Gastrocnemius medialis (tissue), 4 donors: ENCODE data around the gene MRAP2. TPM values are rescaled to one million over a fixed set of nuclear protein-coding genes. Genes with fewer than 3 reads are reported as not detected.

Source experiments
- ATAC-seq, 2 donors: fragments of 150-250 bp; one replicate each; pipeline ENCODE4 v1.9.1; 2016
- DNase-seq, 2 donors: peaks; one replicate each; pipeline ENCODE4 v3.0.0-alpha.2; 2019
- H3K27ac ChIP-seq, 4 donors: fragments of 200-600 bp; sonication (generic); 1 replicate in 1 of 4; 2 replicates in 3 of 4; pipeline ENCODE4 v1.5.1; 2016 to 2018; ENCODE audit warnings: mild to moderate bottlenecking in 2 of 4, moderate library complexity in 1 of 4
- H3K27me3 ChIP-seq, 3 donors: fragments of 200-600 bp; sonication (generic) in 2 of 3; 1 replicate in 1 of 3; 2 replicates in 2 of 3; pipeline versions ENCODE4 v1.5.1 to v1.6.0; 2016 to 2019; ENCODE audit warnings: mild to moderate bottlenecking in 1 of 3, moderate library complexity in 1 of 3
- H3K36me3 ChIP-seq, 2 donors: fragments of 200-600 bp; sonication (generic) in 1 of 2; one replicate each; pipeline ENCODE4 v1.5.1; 2017 to 2018
- H3K4me1 ChIP-seq, 2 donors: fragments of 200-600 bp; sonication (generic) in 1 of 2; one replicate each; pipeline ENCODE4 v1.5.1; 2016 to 2017; ENCODE audit warnings: mild to moderate bottlenecking in 2 of 2
- H3K4me3 ChIP-seq, 4 donors: fragments of 200-600 bp; sonication (generic) in 3 of 4; 1 replicate in 1 of 4; 2 replicates in 3 of 4; pipeline ENCODE4 v1.5.1; 2016 to 2019; ENCODE audit warnings: mild to moderate bottlenecking in 2 of 4
- H3K9me3 ChIP-seq, 3 donors: fragments of 200-600 bp; sonication (generic) in 2 of 3; 1 replicate in 1 of 3; 2 replicates in 2 of 3; pipeline ENCODE4 v1.5.1; 2016 to 2019
- POLR2A ChIP-seq, 2 donors: fragments of 450-650 bp; IDR thresholded peaks; one replicate each; pipeline ENCODE4 v1.6.1; 2017; ENCODE audit warnings: antibody characterized with exemption in 2 of 2, mild to moderate bottlenecking in 2 of 2, moderate library complexity in 2 of 2
- in situ Hi-C, 4 donors: fragments of 200-750 bp; cut with MboI; loops; one replicate each; pipeline versions ENCODE4 v1.15.0 to v1.8.0; 2017; ENCODE audit warnings: low sequenced_read_pairs in 4 of 4
- intact Hi-C: fragments of 100-400 bp; cut with DNase I; formaldehyde crosslinking; loops from one replicate; pipeline ENCODE4 v1.15.1; 2023; ENCODE audit warnings: low total_unique reads
- total RNA-seq, 4 donors: library from RNA; depleted of rRNA; stranded (reverse); fragments of >200 nt; gene quantifications; one replicate each; pipeline versions ENCODE4 v1.1.0 to v1.2.3, GENCODE V29; 2016
- TF ChIP-seq, protein P1 (sequence below), 5 experiments: fragments of 450-650 bp in 3 of 5; fragments of 200-600 bp in 2 of 5; sonication (generic) in 2 of 5; IDR thresholded peaks in 4 of 5; conservative IDR thresholded peaks in 1 of 5; 1 replicate in 4 of 5; 2 replicates in 1 of 5; pipeline ENCODE4 v1.5.1; 2016 to 2019; ENCODE audit warnings: antibody characterized with exemption in 5 of 5, mild to moderate bottlenecking in 3 of 5, moderate library complexity in 3 of 5

The MRAP2 gene
- total RNA-seq, 4 donors from 2014 or later = 0.29 TPM; not detected in 3

DNA sequence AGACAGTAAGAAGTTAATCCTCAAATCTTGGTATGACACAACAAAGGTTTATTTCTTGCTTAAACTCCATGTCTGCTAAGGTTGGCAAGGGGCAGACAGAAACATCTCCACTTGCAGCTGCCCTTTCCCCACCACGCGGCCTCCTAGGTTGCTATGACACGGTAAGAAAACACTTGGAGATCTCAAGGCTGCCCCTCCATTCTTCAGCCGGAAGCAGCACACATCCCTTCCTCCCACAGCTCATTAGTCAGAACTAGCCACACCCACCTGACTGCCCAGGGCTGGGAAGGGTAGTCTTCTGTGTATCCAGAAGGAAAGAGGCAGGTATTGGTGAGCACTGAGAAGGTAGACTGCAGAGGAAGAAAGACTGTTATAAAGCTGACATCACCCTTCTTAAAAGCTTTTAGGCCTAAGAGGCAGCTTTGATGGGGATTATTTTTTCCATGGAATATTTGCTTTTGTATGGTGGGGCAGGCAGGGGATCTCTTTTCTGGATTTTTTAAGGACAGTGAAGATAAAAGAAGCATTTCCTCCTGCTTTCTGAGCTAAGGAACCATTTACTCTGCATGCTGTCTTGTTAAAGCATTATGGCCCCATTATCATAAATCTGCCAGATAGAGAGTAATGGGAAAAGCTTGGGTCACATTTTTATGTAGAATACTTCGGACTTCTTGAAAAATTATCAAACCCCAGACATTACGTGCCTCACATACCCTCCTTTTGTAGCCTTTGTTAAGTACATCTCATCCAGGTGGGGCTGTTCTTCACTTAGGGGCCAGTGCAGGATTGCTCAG lies 41.6 kb downstream of the MRAP2 start:
- no peak overlapping the region for H3K4me3 ChIP-seq
- no peaks in the 10 kb centered on the region for H3K36me3 ChIP-seq
- no peak for DNase-seq
- no peak for TF ChIP-seq POLR2A (IDR thresholded peaks at IDR 0.05)
- TF ChIP-seq, protein P1, sequence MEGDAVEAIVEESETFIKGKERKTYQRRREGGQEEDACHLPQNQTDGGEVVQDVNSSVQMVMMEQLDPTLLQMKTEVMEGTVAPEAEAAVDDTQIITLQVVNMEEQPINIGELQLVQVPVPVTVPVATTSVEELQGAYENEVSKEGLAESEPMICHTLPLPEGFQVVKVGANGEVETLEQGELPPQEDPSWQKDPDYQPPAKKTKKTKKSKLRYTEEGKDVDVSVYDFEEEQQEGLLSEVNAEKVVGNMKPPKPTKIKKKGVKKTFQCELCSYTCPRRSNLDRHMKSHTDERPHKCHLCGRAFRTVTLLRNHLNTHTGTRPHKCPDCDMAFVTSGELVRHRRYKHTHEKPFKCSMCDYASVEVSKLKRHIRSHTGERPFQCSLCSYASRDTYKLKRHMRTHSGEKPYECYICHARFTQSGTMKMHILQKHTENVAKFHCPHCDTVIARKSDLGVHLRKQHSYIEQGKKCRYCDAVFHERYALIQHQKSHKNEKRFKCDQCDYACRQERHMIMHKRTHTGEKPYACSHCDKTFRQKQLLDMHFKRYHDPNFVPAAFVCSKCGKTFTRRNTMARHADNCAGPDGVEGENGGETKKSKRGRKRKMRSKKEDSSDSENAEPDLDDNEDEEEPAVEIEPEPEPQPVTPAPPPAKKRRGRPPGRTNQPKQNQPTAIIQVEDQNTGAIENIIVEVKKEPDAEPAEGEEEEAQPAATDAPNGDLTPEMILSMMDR (IDR thresholded peaks at IDR 0.05 in 4 of 5, conservative IDR thresholded peaks at IDR 0.05 in 1 of 5) = no peak
- no peaks in the 10 kb centered on the region for H3K4me1 ChIP-seq
- in situ Hi-C loops (no loop called here), intact Hi-C loops (no loop called here)
- H3K27ac ChIP-seq = no peak overlapping the region
- H3K27me3 ChIP-seq = no peaks in the 10 kb centered on the region
- H3K9me3 ChIP-seq = no peaks in the 10 kb centered on the region
- ATAC-seq = no peak

DNA sequence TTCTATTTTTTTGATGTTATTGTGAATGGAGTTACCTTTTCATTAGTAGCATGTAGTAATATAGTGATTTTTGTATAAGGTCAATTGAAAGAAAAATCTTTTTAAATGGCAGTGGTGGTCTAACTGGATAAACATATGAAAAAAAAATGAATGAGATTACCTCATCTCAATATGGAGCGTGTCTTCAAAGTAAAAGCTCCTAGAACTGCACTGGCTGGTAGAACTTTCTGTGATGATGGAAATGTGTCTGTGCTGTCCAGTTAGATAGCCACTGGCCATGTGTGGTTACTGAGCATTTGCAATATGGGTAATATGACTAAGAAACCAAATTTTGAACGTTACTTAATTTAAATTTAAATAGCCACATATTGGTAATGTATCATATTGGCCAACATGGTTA lies 44.1 kb downstream of the MRAP2 start:
- H3K27ac ChIP-seq = no peak overlapping the region
- intact Hi-C loops = no loop called here
- in situ Hi-C loops = no loop called here
- ATAC-seq (no peak), DNase-seq (no peak)
- H3K27me3 ChIP-seq = no peaks in the 10 kb centered on the region
- no peak overlapping the region for H3K4me3 ChIP-seq
- TF ChIP-seq POLR2A (IDR thresholded peaks at IDR 0.05) = no peak
- TF ChIP-seq, protein P1 (IDR thresholded peaks at IDR 0.05 in 4 of 5, conservative IDR thresholded peaks at IDR 0.05 in 1 of 5) = no peak
- no peaks in the 10 kb centered on the region for H3K4me1 ChIP-seq
- no peaks in the 10 kb centered on the region for H3K36me3 ChIP-seq
- H3K9me3 ChIP-seq = no peaks in the 10 kb centered on the region

DNA sequence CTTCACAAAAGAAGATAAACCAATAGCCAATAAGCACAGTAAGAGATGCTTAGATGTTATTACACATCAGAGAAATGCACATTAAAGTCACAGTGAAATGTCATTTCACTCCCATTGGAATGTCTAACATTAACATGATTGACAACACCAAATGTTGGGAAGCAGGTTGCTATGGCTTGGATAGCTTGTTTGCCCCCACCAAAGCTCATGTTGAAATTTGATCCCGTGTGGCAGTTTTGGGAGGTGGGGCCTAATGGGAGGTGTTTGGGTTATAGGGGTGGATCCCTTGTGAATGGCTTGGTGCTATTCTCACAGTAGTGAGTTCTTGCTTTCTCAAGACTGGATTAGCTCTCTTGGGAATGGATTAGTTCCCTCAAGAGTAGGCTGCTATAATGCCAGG lies 44.8 kb downstream of the MRAP2 start:
- no peaks in the 10 kb centered on the region for H3K9me3 ChIP-seq
- no peaks in the 10 kb centered on the region for H3K4me1 ChIP-seq
- no peaks in the 10 kb centered on the region for H3K36me3 ChIP-seq
- no peaks in the 10 kb centered on the region for H3K27me3 ChIP-seq
- intact Hi-C loops = no loop called here
- no peak overlapping the region for H3K27ac ChIP-seq
- in situ Hi-C loops = no loop called here
- ATAC-seq (no peak), DNase-seq (no peak)
- no peak for TF ChIP-seq POLR2A (IDR thresholded peaks at IDR 0.05)
- TF ChIP-seq, protein P1 (IDR thresholded peaks at IDR 0.05 in 4 of 5, conservative IDR thresholded peaks at IDR 0.05 in 1 of 5) = no peak
- H3K4me3 ChIP-seq = no peak overlapping the region

DNA sequence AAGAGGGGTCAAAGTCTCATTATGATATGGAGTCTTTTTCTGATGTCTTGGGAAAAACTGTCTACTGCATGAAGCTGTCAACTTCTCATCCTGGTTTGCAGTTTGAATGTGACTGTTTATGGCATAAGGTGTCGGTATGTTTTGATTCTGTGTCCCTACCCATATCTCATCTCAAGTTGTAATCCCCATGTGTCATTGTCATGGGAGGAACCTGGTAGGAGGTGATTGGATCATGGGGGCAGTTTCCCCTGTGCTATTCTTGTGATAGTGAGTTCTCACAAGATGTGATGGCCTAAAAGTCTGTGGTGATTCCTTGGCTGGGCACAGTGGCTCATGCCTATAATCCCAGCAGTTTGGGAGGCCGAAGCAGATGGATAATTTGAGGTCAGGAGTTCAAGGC lies 47.6 kb downstream of the MRAP2 start:
- H3K36me3 ChIP-seq = no peaks in the 10 kb centered on the region
- H3K9me3 ChIP-seq = no peaks in the 10 kb centered on the region
- in situ Hi-C loops (no loop called here), intact Hi-C loops (no loop called here)
- no peaks in the 10 kb centered on the region for H3K27me3 ChIP-seq
- no peaks in the 10 kb centered on the region for H3K4me1 ChIP-seq
- H3K27ac ChIP-seq = no peak overlapping the region
- TF ChIP-seq, protein P1 (IDR thresholded peaks at IDR 0.05 in 4 of 5, conservative IDR thresholded peaks at IDR 0.05 in 1 of 5) = no peak
- no peak for TF ChIP-seq POLR2A (IDR thresholded peaks at IDR 0.05)
- H3K4me3 ChIP-seq = no peak overlapping the region
- no peak for ATAC-seq
- DNase-seq = no peak
